Epithelial cell of proximal tubule (primary cell): ENCODE results near the gene RAB30. TPM values are rescaled to one million over a fixed set of nuclear protein-coding genes. Genes with fewer than 3 reads are reported as not detected.

Source experiments
- DNase-seq: peaks from one replicate; pipeline ENCODE4 v3.0.0-alpha.2; 2011; ENCODE audit warnings: low read depth
- H3K4me3 ChIP-seq: 2 replicates; pipeline ENCODE4 v1.5.1; 2011; ENCODE audit warnings: low read depth, mild to moderate bottlenecking, low read length
- total RNA-seq: library from RNA; depleted of rRNA; stranded (reverse); fragments of >200 nt; gene quantifications from 2 replicates; pipeline ENCODE4 v1.2.3, GENCODE V29; 2015
- TF ChIP-seq, protein P1 (sequence below): conservative IDR thresholded peaks from 2 replicates; pipeline ENCODE4 v1.5.1; 2012; ENCODE audit warnings: low read depth, mild to moderate bottlenecking, low read length

RAB30 gene
- total RNA-seq, 1 donor from 2014 or later = 2.8 TPM

DNA sequence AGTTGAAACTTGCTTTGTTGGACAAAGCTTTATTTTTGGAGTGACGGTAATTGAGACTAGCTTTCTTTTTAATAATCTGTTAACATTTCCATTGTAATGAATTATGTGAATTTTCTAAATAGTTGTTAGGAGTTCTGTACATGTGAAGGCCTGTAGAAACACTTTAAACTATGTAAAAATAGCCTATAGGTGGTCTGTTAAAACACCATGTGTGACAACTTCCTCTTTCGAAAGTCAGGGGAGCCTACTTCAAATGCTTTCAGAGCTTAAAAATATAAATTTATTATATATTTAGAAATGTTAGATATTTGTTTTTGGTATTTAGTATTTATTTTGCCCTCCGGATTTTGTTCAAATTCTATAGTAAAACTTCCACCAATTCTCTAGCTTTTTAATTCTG, 141.5 kb downstream of the RAB30 start:
- TF ChIP-seq, protein P1, sequence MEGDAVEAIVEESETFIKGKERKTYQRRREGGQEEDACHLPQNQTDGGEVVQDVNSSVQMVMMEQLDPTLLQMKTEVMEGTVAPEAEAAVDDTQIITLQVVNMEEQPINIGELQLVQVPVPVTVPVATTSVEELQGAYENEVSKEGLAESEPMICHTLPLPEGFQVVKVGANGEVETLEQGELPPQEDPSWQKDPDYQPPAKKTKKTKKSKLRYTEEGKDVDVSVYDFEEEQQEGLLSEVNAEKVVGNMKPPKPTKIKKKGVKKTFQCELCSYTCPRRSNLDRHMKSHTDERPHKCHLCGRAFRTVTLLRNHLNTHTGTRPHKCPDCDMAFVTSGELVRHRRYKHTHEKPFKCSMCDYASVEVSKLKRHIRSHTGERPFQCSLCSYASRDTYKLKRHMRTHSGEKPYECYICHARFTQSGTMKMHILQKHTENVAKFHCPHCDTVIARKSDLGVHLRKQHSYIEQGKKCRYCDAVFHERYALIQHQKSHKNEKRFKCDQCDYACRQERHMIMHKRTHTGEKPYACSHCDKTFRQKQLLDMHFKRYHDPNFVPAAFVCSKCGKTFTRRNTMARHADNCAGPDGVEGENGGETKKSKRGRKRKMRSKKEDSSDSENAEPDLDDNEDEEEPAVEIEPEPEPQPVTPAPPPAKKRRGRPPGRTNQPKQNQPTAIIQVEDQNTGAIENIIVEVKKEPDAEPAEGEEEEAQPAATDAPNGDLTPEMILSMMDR = no peak
- H3K4me3 ChIP-seq = no peak overlapping the region
- DNase-seq = no peak

GRCh38 chr11:82929121-82929520, 142.6 kb downstream of the RAB30 start:
- TF ChIP-seq, protein P1 = no peak
- no peak for DNase-seq

GRCh38 chr11:82927264-82927880, 144.3 kb downstream of the RAB30 start:
- DNase-seq = no peak
- no peak overlapping the region for H3K4me3 ChIP-seq
- TF ChIP-seq, protein P1 = peak; percentile 91

More at GRCh38 chr11:82929121-82929520, 142.6 kb downstream of the RAB30 start:
- no peak overlapping the region for H3K4me3 ChIP-seq

- TF ChIP-seq, protein P1 = no peak
- DNase-seq = no peak
- no peak overlapping the region for H3K4me3 ChIP-seq
These were observed 147.0 kb downstream of the RAB30 start for GRCh38 chr11:82924522-82925224.

Other genes with a start within 250 kb of the RAB30 start
- 22.2 and 30.9 TPM in 2 replicates for gene PRCP, start 171.5 kb downstream of the RAB30 start, total RNA-seq
- 7.1 and 14.6 TPM in 2 replicates for gene DDIAS, start 170.2 kb downstream of the RAB30 start, total RNA-seq
- gene PCF11, start 85.2 kb upstream of the RAB30 start, total RNA-seq = 14.3 and 34.2 TPM in 2 replicates
- 5.3 and 7.0 TPM in 2 replicates for gene ANKRD42, start 121.8 kb upstream of the RAB30 start, total RNA-seq
- 44.4 and 45.1 TPM in 2 replicates for gene CCDC90B, start 214.5 kb upstream of the RAB30 start, total RNA-seq